H1 (cell line): ENCODE measurements around the gene SMYD3. TPM values are rescaled to one million over a fixed set of nuclear protein-coding genes. Genes with fewer than 3 reads are reported as not detected.
"Not testable (repeated sequence)": the region's sequence is repeated elsewhere in the genome, so short reads cannot be mapped to it uniquely, and the experiment has no call there.

ENCODE experiments used
- CTCF ChIA-PET: fragments of 300-600 bp; sonication (Branson Sonifier 250); formaldehyde crosslinking; loops from one replicate; lab custom pipeline; 2021; ENCODE audit not compliant: partially characterized antibody; lab: Charles Lee
- POLR2A ChIA-PET: fragments of 300-600 bp; sonication (Branson Sonifier 250); formaldehyde crosslinking; loops from one replicate; lab custom pipeline; 2021; ENCODE audit warnings: inconsistent platforms; ENCODE audit not compliant: partially characterized antibody; lab: Charles Lee
- DNase-seq, 2 experiments: peaks; one replicate each; pipeline versions ENCODE4 v3.0.0 to v3.0.0-alpha.2; 2010 to 2022; ENCODE audit warnings: low spot score in 2 of 2, low read depth in 1 of 2, mixed read lengths in 1 of 2
- FAIRE-seq: peaks from 2 replicates; lab custom pipeline; 2011; peaks lifted over from hg19 to GRCh38; lab: Jason Lieb, UNC
- H2AFZ ChIP-seq: 2 replicates; pipeline ENCODE4 v1.8.1; 2012; ENCODE audit warnings: low read length, inconsistent platforms
- H2AK5ac ChIP-seq: 2 replicates; pipeline ENCODE4 v1.6.1; 2013; ENCODE audit warnings: low read depth, low read length
- H2BK120ac ChIP-seq: replicated peaks from 2 replicates; pipeline ENCODE3; 2013; ENCODE audit warnings: low read depth, low read length, inconsistent platforms
- H2BK12ac ChIP-seq: 2 replicates; pipeline ENCODE4 v1.6.1; 2013; ENCODE audit warnings: low read depth, low read length
- H2BK15ac ChIP-seq: 2 replicates; pipeline ENCODE4 v1.6.1; 2013; ENCODE audit warnings: low read length
- H2BK20ac ChIP-seq: 2 replicates; pipeline ENCODE4 v1.6.1; 2013; ENCODE audit warnings: low read length
- H2BK5ac ChIP-seq: 2 replicates; pipeline ENCODE4 v1.6.1; 2013; ENCODE audit warnings: low read depth, low read length
- H3K14ac ChIP-seq: 2 replicates; pipeline ENCODE4 v1.6.1; 2013; ENCODE audit warnings: inconsistent platforms; ENCODE audit not compliant: insufficient read length
- H3K18ac ChIP-seq: 2 replicates; pipeline ENCODE4 v1.6.1; 2013; ENCODE audit warnings: low read length; ENCODE audit errors: extremely low read depth
- H3K23ac ChIP-seq: 2 replicates; pipeline ENCODE4 v1.6.1; 2013; ENCODE audit warnings: inconsistent platforms; ENCODE audit not compliant: insufficient read length
- H3K23me2 ChIP-seq: 2 replicates; pipeline ENCODE4 v1.6.1; 2013; ENCODE audit warnings: low read depth, low read length
- H3K27ac ChIP-seq: 2 replicates; pipeline ENCODE4 v1.6.1; 2011; ENCODE audit warnings: low read depth, low read length, inconsistent platforms
- H3K27me3 ChIP-seq, 4 experiments: replicated peaks in 1 of 4; 1 replicate in 1 of 4; 2 replicates in 3 of 4; pipeline versions ENCODE4 v1.6.1 to v1.8.1; 2011 to 2013; ENCODE audit warnings: low read length in 3 of 4, mild to moderate bottlenecking in 3 of 4, inconsistent platforms in 2 of 4, mixed read lengths in 2 of 4, moderate library complexity in 1 of 4; ENCODE audit not compliant: control insufficient read depth in 3 of 4, insufficient read depth in 3 of 4; ENCODE audit errors: extremely low read depth in 1 of 4
- H3K36me3 ChIP-seq, 4 experiments: 2 replicates each; pipeline versions ENCODE4 v1.6.1 to v1.8.1; 2011 to 2013; ENCODE audit warnings: mild to moderate bottlenecking in 4 of 4, low read length in 3 of 4, moderate library complexity in 2 of 4, control low read depth in 1 of 4, inconsistent platforms in 1 of 4; ENCODE audit not compliant: insufficient read depth in 4 of 4, control insufficient read depth in 2 of 4
- H3K4ac ChIP-seq: replicated peaks from 2 replicates; pipeline ENCODE3; 2013; ENCODE audit warnings: low read length, low read depth, mixed read lengths, inconsistent platforms; ENCODE audit not compliant: insufficient read length
- H3K4me1 ChIP-seq, 4 experiments: replicated peaks in 1 of 4; 1 replicate in 1 of 4; 2 replicates in 3 of 4; pipeline versions ENCODE4 v1.6.1 to v1.8.1; 2011 to 2013; ENCODE audit warnings: low read length in 3 of 4, inconsistent platforms in 2 of 4, mixed read lengths in 1 of 4; ENCODE audit not compliant: insufficient read depth in 4 of 4, control insufficient read depth in 3 of 4
- H3K4me2 ChIP-seq, 2 experiments: 2 replicates each; pipeline versions ENCODE4 v1.6.1 to v1.8.1; 2011 to 2013; ENCODE audit warnings: low read depth in 2 of 2, low read length in 2 of 2, control low read depth in 1 of 2, inconsistent platforms in 1 of 2, mild to moderate bottlenecking in 1 of 2; ENCODE audit not compliant: insufficient read depth in 1 of 2
- H3K4me3 ChIP-seq, 4 experiments: fragments of 200-600, 300-600 bp in 1 of 4; sonication (generic), shearing (Covaris generic), sonication (Bioruptor Twin) in 1 of 4; 2 replicates each; pipeline versions ENCODE4 v1.5.1 to v1.8.1; 2011 to 2016; ENCODE audit warnings: low read length in 4 of 4, low read depth in 3 of 4, control low read depth in 2 of 4, inconsistent platforms in 2 of 4, mild to moderate bottlenecking in 2 of 4, mixed read lengths in 1 of 4, moderate library complexity in 1 of 4; ENCODE audit not compliant: insufficient read depth in 2 of 4; ENCODE audit errors: extremely low read depth in 1 of 4
- H3K56ac ChIP-seq: replicated peaks from 2 replicates; pipeline ENCODE3; 2013; ENCODE audit warnings: low read depth, mild to moderate bottlenecking, mixed read lengths, low read length, inconsistent platforms; ENCODE audit not compliant: insufficient read length
- H3K79me1 ChIP-seq: 2 replicates; pipeline ENCODE4 v1.6.1; 2013; ENCODE audit warnings: low read depth, low read length, control low read depth
- H3K79me2 ChIP-seq, 2 experiments: 2 replicates each; pipeline versions ENCODE4 v1.6.1 to v1.8.1; 2012 to 2013; ENCODE audit warnings: low read length in 2 of 2, mild to moderate bottlenecking in 2 of 2, inconsistent platforms in 1 of 2; ENCODE audit not compliant: insufficient read depth in 2 of 2, control insufficient read depth in 1 of 2
- H3K9ac ChIP-seq, 4 experiments: replicated peaks in 1 of 4; 1 replicate in 1 of 4; 2 replicates in 3 of 4; pipeline versions ENCODE4 v1.6.1 to v1.8.1; 2011 to 2013; ENCODE audit warnings: low read depth in 3 of 4, low read length in 3 of 4, control low read depth in 2 of 4, mild to moderate bottlenecking in 2 of 4, moderate library complexity in 2 of 4, inconsistent platforms in 1 of 4; ENCODE audit errors: extremely low read depth in 1 of 4
- H3K9me3 ChIP-seq, 2 experiments: 2 replicates each; pipeline versions ENCODE4 v1.6.1 to v1.8.1; 2012 to 2013; ENCODE audit warnings: mild to moderate bottlenecking in 2 of 2, moderate library complexity in 2 of 2, control low read depth in 1 of 2, inconsistent platforms in 1 of 2, low read depth in 1 of 2, low read length in 1 of 2, mixed read lengths in 1 of 2; ENCODE audit not compliant: insufficient read depth in 2 of 2
- H4K20me1 ChIP-seq, 2 experiments: replicated peaks in 1 of 2; 2 replicates each; pipeline versions ENCODE3 to v1.8.1; 2011 to 2013; ENCODE audit warnings: inconsistent platforms in 2 of 2, low read length in 2 of 2, mild to moderate bottlenecking in 1 of 2; ENCODE audit not compliant: insufficient read depth in 2 of 2, control insufficient read depth in 1 of 2
- H4K5ac ChIP-seq: 2 replicates; pipeline ENCODE4 v1.6.1; 2013; ENCODE audit warnings: low read length, low read depth, mixed read lengths, inconsistent platforms; ENCODE audit not compliant: insufficient read length
- H4K8ac ChIP-seq: 2 replicates; pipeline ENCODE4 v1.8.0; 2013; ENCODE audit warnings: mild to moderate bottlenecking, moderate library complexity, low read length, inconsistent platforms; ENCODE audit not compliant: insufficient read depth; ENCODE audit errors: extremely low read depth
- H4K91ac ChIP-seq: replicated peaks from 2 replicates; pipeline ENCODE3; 2013; ENCODE audit warnings: low read length, mixed read lengths, inconsistent platforms; ENCODE audit not compliant: insufficient read length
- WGBS, 2 experiments: shearing (Covaris generic) in 1 of 2; methylation state at CpG; one replicate each; pipeline versions ENCODE4 v1.1.6 to v1.1.7; 2013 to 2015; ENCODE audit warnings: low lambda C conversion rate in 2 of 2, mixed read lengths in 2 of 2, inconsistent platforms in 1 of 2, low coverage in 1 of 2, missing lambda C conversion rate in 1 of 2; ENCODE audit not compliant: insufficient replicate concordance in 2 of 2, insufficient coverage in 1 of 2, insufficient read length in 1 of 2; ENCODE audit errors: extremely low coverage in 1 of 2, missing lambda C conversion rate in 1 of 2; 5-methylcytosine and 5-hydroxymethylcytosine counted together
- polyA plus RNA-seq, 7 experiments: library from polyadenylated mRNA; depleted of rRNA in 3 of 7; stranded (reverse) in 5 of 7; unstranded in 2 of 7; fragments of >200 nt in 5 of 7; fragments of 200-250 nt in 2 of 7; gene quantifications; 1 replicate in 5 of 7; 2 replicates in 1 of 7; 4 replicates in 1 of 7; pipeline versions ENCODE4 v1.2.1 to v1.2.3, GENCODE V29; 2011 to 2013; ENCODE audit warnings: missing spikeins in 2 of 7, mixed read lengths in 2 of 7
- total RNA-seq: library from RNA; stranded (reverse); fragmentation: NEBNext Ultra II Directional; extraction: Animal tissue kit (Norgen Biotek cat#: 25700); gene quantifications from 2 replicates; pipeline ENCODE4 v1.2.1, GENCODE V29; 2021

Gene SMYD3
- total and polyA plus RNA-seq, 2 of the 8 experiments (the other 6 are each of a cell fraction or from before 2014, with no cell fraction given): 17.3 to 25.4 TPM

DNA sequence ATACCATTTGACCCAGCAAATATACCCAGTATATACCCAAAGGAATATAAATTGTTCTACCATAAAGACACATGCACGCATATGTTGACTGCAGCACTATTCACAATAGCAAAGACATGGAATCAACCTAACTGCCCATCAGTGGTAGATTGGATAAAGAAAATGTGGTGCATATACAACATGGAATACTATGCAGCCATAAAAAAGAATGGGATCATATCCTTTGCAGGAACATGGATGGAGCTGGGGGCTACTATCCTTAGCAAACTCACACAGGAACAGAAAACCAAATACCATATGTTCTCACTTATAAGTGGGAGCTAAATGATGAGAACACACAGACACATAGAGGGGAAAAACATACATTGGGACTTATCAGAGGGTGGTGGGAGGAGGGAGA, 766.7 kb downstream of the SMYD3 start:
- H3K18ac ChIP-seq, H2AK5ac ChIP-seq, H3K9me3 ChIP-seq, H2BK5ac ChIP-seq, DNase-seq, H4K5ac ChIP-seq, H3K14ac ChIP-seq, POLR2A ChIA-PET, H2BK20ac ChIP-seq, H3K27ac ChIP-seq, H3K23me2 ChIP-seq, H4K20me1 ChIP-seq, H3K4ac ChIP-seq, H2BK120ac ChIP-seq, H3K9ac ChIP-seq, H3K36me3 ChIP-seq, FAIRE-seq, H3K4me2 ChIP-seq, H3K4me3 ChIP-seq, H2AFZ ChIP-seq, H3K79me1 ChIP-seq, H4K8ac ChIP-seq, H3K27me3 ChIP-seq, H3K79me2 ChIP-seq, H2BK15ac ChIP-seq, H2BK12ac ChIP-seq, H3K23ac ChIP-seq, H4K91ac ChIP-seq, H3K4me1 ChIP-seq, H3K56ac ChIP-seq: not testable (repeated sequence)
- CTCF ChIA-PET: interaction anchor here (0.7 kb wide), 1 partner anchor 13 kb away, joined by 3 read pairs; no protein-coding TSS in a partner anchor
- 85% methylated on average over 1 of the region's 1 CpG; no CpG with 5 or more reads in 1 of the 2 experiments for WGBS, 2 experiments
